ENCODE data around the gene NALCN.

Gene NALCN

GRCh38 chr13:101415358-101416174 is 742 bp downstream of the NALCN start:
- no peak for DNase-seq (ENCODE audit: low read depth in 2 of 3, low spot score in 2 of 3)

DNA sequence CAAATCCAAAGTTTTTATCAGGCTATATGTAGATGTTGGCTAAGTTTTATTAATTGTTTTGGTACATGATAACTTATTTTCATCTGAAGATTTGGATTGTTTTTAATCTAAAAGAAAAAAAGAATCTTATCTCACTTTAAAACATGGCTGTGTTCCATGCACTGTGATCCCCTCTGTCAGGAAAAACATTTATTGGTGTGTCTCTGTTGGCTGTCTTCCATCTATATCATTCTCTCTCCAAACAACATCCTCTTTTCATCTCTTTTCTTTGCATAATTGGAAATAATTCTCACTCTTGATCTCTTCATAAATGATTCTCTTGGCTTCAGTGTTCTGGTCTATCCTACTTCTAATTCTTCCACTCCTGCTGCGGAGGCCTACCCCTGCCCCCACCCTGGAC is 4.2 kb downstream of the NALCN start:
- no peak for DNase-seq (ENCODE audit: low read depth in 2 of 3, low spot score in 2 of 3)

GRCh38 chr13:101408992-101409656 is 7.2 kb downstream of the NALCN start:
- no peak for DNase-seq (ENCODE audit: low read depth in 2 of 3, low spot score in 2 of 3)

DNA sequence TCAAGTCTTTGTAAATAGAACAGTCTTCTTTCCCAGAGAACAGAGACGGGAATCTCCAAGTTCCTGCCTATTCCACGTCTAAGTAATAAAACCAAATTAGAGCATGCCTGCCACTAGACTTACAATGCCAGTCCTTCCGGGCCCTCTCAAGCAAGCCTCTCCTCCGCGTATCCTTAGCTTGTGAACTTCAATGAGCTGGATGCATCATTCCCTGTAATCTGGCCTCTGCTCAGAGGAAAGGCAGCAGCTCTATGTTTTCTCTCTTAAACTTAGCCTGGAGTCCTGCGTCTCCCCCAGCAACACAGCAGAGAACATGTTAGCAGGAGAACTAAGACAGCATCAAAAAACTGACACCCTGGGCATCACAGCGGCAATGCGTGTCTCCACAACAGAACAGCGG is 8.2 kb downstream of the NALCN start:
- DNase-seq (ENCODE audit: low read depth in 2 of 3, low spot score in 2 of 3), result no peak

- DNase-seq (ENCODE audit: low read depth in 2 of 3, low spot score in 2 of 3), result no peak
These were observed 9.5 kb downstream of the NALCN start for GRCh38 chr13:101406791-101407190.

DNA sequence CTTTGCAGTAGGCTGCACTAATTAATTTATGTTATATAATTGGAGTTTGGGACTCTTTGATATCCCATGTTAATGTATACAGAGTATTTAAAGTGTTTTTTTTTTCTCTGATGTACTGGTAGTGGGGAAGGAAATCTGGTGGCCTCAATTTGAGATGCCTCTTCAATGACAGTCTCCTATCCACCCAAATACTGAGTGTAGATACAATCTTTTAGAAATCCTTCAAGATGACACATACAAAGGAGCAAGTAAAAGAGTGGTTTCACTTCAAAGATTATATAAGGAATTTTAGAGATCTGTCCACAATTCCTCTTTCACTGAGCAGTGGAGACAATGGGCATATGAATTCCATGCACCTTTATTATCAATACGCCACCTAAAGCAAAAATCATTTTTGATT is 15.1 kb downstream of the NALCN start:
- DNase-seq (ENCODE audit: low read depth in 2 of 3, low spot score in 2 of 3), result no peak

DNA sequence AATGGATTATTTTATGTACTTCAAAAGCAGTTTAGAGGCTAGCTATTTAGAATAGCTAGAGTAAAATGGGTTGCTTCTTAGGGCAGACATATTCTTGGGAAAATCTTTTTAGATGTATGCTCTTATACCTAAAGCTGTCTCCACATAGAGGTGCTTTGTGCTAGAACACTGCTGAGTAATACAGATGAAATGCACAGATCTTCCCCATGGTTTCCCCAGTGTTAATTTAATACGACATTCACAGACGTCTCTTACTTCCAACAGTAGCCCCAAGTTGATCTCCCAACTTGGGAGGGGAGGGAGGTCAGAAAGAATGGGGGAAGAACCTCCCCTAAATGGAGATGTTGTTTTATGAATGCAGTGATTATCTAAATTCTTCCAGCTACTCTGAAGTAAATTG is 16.9 kb downstream of the NALCN start:
- no peak for DNase-seq (ENCODE audit: low read depth in 2 of 3, low spot score in 2 of 3)

DNA sequence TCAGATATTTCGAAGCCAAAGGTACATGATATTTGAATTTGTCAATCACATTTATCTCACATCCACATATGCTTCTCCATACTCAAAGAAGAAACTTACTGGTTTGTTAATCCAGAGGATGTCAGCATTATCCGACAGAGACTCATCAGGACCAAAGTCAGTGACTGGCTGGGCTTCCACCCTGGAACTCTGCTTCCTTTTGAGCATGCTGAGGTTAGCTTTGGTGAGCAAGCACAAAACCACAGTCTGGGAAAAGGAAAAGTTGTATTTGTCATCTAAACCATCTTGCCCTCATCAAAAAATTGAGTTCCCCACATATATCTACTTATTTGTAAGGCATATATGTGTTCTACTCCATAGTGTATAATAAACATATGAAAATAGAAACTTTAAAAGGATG is 17.4 kb downstream of the NALCN start:
- no peak for DNase-seq (ENCODE audit: low read depth in 2 of 3, low spot score in 2 of 3)

DNA sequence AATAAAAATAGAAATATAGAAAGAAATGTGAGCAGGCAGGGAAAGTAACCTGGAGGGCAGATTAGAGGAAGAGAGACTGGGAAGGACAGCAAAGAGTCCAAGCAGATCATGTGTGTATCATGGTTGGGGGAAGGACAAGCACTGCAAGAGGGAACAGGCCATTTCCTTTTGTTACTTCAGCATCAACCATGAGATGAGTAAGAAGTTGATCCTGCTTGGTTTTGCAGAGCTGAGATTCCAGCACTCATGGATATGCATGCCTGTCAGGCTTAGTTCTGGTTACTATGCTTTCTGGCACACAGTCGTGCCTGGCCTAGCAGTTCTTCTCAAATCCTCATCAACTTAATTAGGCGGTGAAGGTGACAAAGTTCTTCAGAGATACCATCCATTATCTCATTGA is 18.1 kb downstream of the NALCN start:
- DNase-seq (ENCODE audit: low read depth in 2 of 3, low spot score in 2 of 3), result no peak

- no peak for DNase-seq (ENCODE audit: low read depth in 2 of 3, low spot score in 2 of 3)
These were observed 18.6 kb downstream of the NALCN start for GRCh38 chr13:101397742-101398141.

GRCh38 chr13:101394605-101395004 is 21.7 kb downstream of the NALCN start:
- DNase-seq (ENCODE audit: low read depth in 2 of 3, low spot score in 2 of 3), result no peak

DNA sequence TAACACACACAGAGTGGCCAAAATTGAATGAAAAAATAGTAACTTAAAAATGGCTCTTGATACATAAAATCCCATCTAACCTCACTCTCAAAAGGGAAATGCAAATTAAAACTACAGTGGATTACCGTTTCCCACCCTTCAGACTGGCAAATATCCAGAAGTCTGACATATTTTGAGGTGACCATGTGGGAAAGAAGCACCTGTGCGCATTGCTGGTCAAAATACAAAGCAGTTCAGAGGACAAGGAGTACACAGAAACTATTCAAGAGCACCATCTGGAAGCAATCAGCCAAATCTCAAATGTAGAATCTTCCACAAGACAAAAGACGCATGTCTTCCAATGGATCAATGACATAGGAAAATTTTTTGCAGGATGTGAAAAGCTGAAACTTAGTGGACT is 23.2 kb downstream of the NALCN start:
- no peak for DNase-seq (ENCODE audit: low read depth in 2 of 3, low spot score in 2 of 3)

GRCh38 chr13:101390461-101390860 is 25.8 kb downstream of the NALCN start:
- no peak for DNase-seq (ENCODE audit: low read depth in 2 of 3, low spot score in 2 of 3)

DNA sequence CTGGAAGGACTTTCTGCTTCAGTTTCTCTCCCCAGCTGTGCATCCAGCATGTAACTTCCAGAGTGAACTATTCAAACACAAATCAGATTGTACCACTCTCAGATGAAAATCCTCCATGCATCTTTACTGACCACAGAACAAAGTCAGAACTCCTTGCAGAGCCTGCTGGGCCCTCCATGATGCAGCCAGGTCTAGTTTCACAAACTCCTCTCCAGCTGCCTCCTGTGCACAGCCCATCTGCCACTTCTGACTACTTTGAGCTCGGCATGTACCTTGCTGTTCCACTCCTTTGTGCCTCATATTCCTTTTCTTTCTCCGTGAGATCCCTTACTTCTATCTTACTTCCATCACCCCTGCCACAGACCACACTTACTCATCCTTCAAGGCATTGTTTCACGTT is 31.4 kb downstream of the NALCN start:
- no peak for DNase-seq (ENCODE audit: low read depth in 2 of 3, low spot score in 2 of 3)

- no peak for DNase-seq (ENCODE audit: low read depth in 2 of 3, low spot score in 2 of 3)
These were observed 32.7 kb downstream of the NALCN start for GRCh38 chr13:101383595-101383994.

GRCh38 chr13:101382701-101383100 is 33.6 kb downstream of the NALCN start:
- no peak for DNase-seq (ENCODE audit: low read depth in 2 of 3, low spot score in 2 of 3)

GRCh38 chr13:101382086-101382485 is 34.2 kb downstream of the NALCN start:
- no peak for DNase-seq (ENCODE audit: low read depth in 2 of 3, low spot score in 2 of 3)

GRCh38 chr13:101360525-101360924 is 55.8 kb downstream of the NALCN start:
- DNase-seq (ENCODE audit: low read depth in 2 of 3, low spot score in 2 of 3), result no peak

DNA sequence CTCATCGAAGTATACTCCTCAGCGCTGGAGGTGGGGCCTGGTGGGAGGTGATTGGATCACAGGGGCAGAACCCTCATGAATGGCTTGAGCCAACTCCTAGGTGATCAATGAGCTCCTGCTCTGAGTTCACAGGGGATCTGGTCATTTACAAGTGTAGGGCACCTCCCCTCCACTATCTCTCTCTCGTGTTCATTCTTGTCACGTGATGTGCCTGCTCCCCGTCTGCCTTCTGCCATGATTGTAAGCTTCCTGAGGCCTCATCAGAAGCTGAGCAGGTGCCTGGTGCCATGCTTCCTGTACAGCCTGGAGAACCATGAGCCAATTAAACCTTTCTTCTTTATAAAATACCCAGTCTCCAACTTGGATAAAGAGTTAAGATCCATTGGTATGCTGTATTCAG is 61.4 kb downstream of the NALCN start:
- DNase-seq (ENCODE audit: low read depth in 2 of 3, low spot score in 2 of 3), result no peak

DNA sequence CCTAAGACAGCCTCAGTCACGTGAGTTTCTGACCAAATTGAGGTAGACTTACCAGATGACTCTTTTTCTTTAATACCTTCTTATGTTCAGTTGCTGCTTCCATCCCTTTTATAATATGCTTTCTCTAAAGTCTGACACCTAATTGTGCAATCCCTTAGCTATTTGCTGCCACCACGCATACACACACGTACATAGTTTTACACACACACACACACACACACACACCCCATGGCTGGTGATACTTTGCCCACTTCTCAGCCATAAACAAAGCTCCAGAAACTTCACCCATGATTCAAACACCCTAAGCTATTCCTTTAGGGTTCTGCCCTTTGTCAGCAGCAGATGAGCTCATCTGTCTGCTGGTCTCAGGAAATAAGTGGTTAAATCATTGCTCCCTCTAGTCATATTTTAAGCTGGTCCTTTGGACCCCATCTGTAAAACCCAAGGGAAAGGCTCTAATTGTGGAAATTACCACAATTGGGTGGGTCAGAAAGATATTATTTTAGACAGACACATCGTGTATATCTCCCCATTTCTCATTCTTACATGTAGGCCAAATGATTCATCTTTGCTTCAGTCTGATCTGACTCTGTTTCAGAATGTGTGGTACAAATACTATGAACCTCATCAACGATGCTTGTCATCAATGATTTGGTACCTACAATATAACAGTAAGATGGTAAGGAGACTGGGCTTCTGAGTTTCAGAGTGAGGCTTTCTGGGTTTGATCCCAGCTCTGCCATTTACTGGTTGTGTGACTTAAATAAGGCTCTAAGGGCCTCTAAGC is 69.2 kb downstream of the NALCN start:
- no peak for DNase-seq (ENCODE audit: low read depth in 2 of 3, low spot score in 2 of 3)

- no peak for DNase-seq (ENCODE audit: low read depth in 2 of 3, low spot score in 2 of 3)
These were observed 70.1 kb downstream of the NALCN start for GRCh38 chr13:101346161-101346560.

Measured in activated CD8-positive, alpha-beta memory T cell treated with anti-CD3 and anti-CD28 coated beads for 48 hours (primary cell).